ENCODE data around the gene DOCK7.
A peak's percentile ranks its signal among the peaks of the same experiment; 100 is the strongest.
"Not testable (repeated sequence)": the region's sequence is repeated elsewhere in the genome, so short reads cannot be mapped to it uniquely, and the experiment has no call there.

Gene DOCK7

DNA sequence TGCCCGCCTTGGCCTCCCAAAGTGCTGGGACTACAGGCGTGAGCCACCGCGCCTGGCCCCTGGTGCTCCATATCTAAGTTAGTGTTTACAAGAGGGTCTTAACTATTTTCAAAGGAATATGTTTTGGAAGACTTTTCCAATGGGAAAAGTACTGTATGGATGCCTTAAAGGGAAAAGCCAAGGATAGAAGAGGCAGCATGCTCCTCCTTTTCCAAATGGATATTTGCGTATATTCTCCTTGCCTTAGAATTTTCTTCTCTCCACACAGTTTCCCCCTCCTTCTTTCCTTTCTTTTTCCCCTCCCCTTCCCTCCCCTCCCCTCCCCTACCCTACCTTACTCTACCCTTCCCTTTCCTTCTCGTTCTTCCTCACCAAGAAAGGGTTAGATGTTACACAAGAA is 29.3 kb upstream of the DOCK7 start:
- H3K36me3 Mint-ChIP-seq (ENCODE audit: low read depth): no peaks in the 10 kb centered on the region
- no peak overlapping the region for H3K4me3 Mint-ChIP-seq
- H3K27me3 Mint-ChIP-seq (ENCODE audit: low read depth): no peaks in the 10 kb centered on the region
- TF ChIP-seq, protein P1, sequence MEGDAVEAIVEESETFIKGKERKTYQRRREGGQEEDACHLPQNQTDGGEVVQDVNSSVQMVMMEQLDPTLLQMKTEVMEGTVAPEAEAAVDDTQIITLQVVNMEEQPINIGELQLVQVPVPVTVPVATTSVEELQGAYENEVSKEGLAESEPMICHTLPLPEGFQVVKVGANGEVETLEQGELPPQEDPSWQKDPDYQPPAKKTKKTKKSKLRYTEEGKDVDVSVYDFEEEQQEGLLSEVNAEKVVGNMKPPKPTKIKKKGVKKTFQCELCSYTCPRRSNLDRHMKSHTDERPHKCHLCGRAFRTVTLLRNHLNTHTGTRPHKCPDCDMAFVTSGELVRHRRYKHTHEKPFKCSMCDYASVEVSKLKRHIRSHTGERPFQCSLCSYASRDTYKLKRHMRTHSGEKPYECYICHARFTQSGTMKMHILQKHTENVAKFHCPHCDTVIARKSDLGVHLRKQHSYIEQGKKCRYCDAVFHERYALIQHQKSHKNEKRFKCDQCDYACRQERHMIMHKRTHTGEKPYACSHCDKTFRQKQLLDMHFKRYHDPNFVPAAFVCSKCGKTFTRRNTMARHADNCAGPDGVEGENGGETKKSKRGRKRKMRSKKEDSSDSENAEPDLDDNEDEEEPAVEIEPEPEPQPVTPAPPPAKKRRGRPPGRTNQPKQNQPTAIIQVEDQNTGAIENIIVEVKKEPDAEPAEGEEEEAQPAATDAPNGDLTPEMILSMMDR (IDR thresholded peaks at IDR 0.05; ENCODE audit: unreplicated experiment in 3 of 3): no peak
- no peaks in the 10 kb centered on the region for H3K4me1 Mint-ChIP-seq
- no peaks in the 10 kb centered on the region for H3K9me3 Mint-ChIP-seq
- H3K27ac Mint-ChIP-seq: no peak overlapping the region

DNA sequence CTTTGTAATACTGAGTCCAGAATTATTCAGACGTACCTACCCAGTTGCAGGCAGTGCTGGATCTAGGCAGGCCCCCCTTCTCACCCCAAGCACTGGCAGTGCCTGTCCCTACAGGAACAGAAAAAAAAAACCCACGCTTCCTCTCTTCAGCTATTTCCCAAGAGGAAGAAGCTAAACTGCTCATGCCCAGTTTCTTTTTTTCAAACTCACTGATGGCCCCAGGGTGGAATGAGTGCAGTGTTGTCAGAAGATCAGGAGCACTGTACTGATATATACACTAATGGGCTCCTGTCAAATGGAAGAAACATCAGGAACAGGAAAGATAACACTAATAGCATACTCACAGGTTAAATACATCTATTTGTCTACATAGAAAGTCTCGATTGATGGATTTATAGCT is 28.2 kb upstream of the DOCK7 start:
- Mint-ChIP-seq H3K27ac (no peak overlapping the region), H3K4me3 (no peak overlapping the region), H3K27me3 (ENCODE audit: low read depth) (no peaks in the 10 kb centered on the region), H3K9me3 (no peaks in the 10 kb centered on the region), H3K4me1 (no peaks in the 10 kb centered on the region), H3K36me3 (ENCODE audit: low read depth) (no peaks in the 10 kb centered on the region)
- TF ChIP-seq, protein P1 (IDR thresholded peaks at IDR 0.05; ENCODE audit: unreplicated experiment in 3 of 3): no peak

DNA sequence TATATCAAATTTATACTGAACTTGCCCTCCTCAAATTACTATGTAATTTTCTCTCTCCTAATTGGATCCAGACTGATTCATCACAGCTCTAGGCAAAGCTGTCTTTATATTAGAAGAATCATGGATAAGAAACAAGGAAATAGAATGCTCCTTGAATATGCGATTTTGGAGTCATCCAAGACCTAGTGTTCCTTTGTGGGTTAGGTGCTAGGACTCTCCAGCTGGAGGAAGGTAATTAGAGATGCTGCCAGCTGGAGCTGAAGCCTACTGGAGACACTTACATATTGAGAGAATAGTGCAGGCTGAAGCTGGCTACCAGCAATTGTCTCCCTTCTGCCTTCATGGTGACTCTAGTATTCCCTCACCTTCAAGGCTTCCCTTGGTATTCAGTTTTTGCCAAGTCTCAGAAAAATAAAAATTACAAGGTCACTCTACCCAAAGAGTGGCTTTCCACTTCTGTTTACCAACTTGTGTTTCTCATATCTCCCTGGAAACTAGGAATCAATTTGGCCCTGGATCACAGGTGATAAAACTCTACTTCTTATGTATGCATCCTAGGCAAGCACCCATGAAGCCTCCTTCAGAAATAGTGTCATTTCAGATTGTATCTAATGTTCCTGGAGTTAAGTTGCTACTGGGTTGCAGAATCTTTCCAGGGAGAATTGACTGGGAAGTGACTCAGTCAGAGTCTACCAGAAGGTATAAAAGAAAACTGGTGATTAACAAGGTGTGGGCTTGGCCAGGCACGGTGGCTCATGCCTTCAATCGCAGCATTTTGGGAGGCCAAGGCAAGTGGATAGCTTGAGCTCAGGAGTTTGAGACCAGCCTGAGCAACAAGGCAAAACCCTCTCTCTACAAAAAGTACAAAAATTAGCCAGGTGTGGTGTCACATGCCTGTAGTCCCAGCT is 24.4 kb upstream of the DOCK7 start:
- no peaks in the 10 kb centered on the region for H3K9me3 Mint-ChIP-seq
- H3K4me1 Mint-ChIP-seq: peaks cover 7% of the 10 kb centered on the region
- no peaks in the 10 kb centered on the region for H3K27me3 Mint-ChIP-seq (ENCODE audit: low read depth)
- H3K36me3 Mint-ChIP-seq (ENCODE audit: low read depth): no peaks in the 10 kb centered on the region
- H3K4me3 Mint-ChIP-seq: no peak overlapping the region
- TF ChIP-seq, protein P1 (IDR thresholded peaks at IDR 0.05; ENCODE audit: unreplicated experiment in 3 of 3): no peak
- H3K27ac Mint-ChIP-seq: no peak overlapping the region

DNA sequence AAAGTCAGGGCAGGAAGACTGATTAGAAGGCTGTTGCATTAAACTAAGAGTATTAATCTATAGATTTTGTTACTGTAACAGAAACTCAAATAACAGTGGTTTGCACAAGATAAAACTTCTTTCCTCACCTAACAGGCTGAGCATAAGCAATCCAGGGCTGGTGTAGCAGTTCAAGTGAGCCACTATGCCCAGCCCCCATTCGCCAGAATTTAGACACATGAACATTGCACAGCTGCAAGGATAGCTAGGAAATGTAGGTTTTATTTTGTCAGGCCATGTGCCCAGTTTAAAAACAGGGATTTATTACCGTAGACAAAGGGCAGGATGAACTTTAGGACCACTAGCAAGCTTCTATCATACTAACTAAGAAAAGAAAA is 19.5 kb upstream of the DOCK7 start:
- Mint-ChIP-seq H3K27ac (peak overlapping the region; percentile 5 to 43 (median 28)), H3K36me3 (ENCODE audit: low read depth) (peaks cover 3% of the 10 kb centered on the region), H3K27me3 (ENCODE audit: low read depth) (peaks cover 4% of the 10 kb centered on the region), H3K4me1 (peaks cover 12% of the 10 kb centered on the region), H3K4me3 (no peak overlapping the region), H3K9me3 (peaks cover 8% of the 10 kb centered on the region)
- TF ChIP-seq, protein P1 (IDR thresholded peaks at IDR 0.05; ENCODE audit: unreplicated experiment in 3 of 3): no peak

DNA sequence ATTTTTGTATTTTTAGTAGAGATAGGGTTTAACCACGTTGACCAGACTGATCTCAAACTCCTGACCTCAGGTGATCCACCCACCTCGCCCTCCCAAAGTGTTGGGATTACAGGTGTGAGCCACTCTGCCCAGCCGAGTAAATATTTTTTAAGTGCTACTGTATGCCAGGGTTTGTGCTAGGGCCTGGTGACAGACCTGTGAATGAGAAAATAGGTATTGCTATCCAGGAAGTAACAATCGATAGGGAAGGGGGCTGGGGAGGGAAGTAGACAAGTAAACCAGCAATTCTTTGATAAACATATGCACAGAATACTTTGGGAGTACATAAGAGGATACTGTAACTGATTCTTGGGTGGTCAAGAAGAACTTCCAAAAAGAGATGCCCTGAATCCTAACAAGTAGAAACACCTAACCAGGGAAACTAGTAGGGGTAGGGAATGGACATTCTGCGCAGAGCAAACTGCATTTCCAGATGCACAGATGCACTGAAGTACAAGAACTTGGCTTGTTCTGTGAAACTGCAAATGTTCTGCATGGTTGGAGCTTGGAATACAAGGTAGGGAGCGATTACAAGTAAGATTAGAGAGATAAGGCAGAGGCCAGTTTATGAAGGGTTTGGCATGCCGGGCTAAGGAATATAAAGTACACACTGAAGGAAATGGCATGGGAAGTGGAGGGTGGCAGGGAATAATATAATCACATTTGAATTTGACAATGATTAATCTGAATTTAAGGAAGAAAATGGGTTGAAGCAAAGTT is 19.0 kb upstream of the DOCK7 start:
- peaks cover 4% of the 10 kb centered on the region for H3K27me3 Mint-ChIP-seq (ENCODE audit: low read depth)
- no peak overlapping the region for H3K4me3 Mint-ChIP-seq
- peaks cover 3% of the 10 kb centered on the region for H3K36me3 Mint-ChIP-seq (ENCODE audit: low read depth)
- peak overlapping the region; percentile 5 to 43 (median 6) for H3K27ac Mint-ChIP-seq
- peaks cover 8% of the 10 kb centered on the region for H3K9me3 Mint-ChIP-seq
- H3K4me1 Mint-ChIP-seq: peaks cover 12% of the 10 kb centered on the region
- TF ChIP-seq, protein P1 (IDR thresholded peaks at IDR 0.05; ENCODE audit: unreplicated experiment in 3 of 3): no peak

DNA sequence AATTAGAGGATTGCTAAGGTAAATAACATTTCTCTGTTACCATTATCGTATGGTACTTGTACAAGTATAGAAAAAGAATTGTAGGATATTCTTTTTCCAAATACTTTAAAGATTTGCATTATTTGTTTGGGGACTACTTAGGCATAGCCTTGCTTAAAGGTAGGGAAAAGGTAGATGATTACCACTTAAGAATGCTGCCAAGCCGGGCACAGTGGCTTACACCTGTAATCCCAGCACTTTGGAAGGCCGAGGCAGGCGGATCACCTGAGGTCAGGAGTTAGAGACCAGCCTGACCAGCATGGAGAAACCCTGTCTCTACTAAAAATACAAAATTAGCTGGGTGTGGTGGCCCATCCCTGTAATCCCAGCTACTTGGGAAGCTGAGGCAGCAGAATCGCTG is 10.0 kb upstream of the DOCK7 start:
- not testable (repeated sequence) for H3K4me1 Mint-ChIP-seq; H3K27me3 Mint-ChIP-seq (ENCODE audit: low read depth); H3K27ac Mint-ChIP-seq; H3K4me3 Mint-ChIP-seq; H3K36me3 Mint-ChIP-seq (ENCODE audit: low read depth)
- peaks cover 12% of the 10 kb centered on the region for H3K9me3 Mint-ChIP-seq

DNA sequence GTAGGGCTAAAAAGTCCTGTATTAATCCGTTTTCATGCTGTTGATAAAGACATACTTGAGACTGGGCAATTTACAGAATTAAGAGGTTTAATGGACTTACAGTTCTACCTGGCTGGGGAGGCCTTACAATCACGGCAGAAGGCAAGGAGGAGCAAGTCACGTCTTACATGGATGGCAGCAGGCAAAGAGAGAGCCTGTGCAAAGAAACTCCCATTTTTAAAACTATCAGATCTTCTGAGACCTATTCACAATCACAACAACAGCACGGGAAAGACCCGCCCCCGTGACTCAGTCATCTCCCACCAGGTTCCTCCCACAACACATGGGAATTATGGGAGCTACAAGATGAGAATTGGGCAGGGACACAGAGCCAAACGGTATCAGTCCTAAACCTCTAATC is 6.3 kb upstream of the DOCK7 start:
- H3K4me3 Mint-ChIP-seq; H3K27ac Mint-ChIP-seq; H3K27me3 Mint-ChIP-seq (ENCODE audit: low read depth); H3K9me3 Mint-ChIP-seq: not testable (repeated sequence)
- H3K4me1 Mint-ChIP-seq: peaks cover 24% of the 10 kb centered on the region
- peaks cover 21% of the 10 kb centered on the region for H3K36me3 Mint-ChIP-seq (ENCODE audit: low read depth)

Data from nephron (organoid).